ENCODE results near the gene SHANK1.

- no peak for TF ChIP-seq CTCF (IDR thresholded peaks at IDR 0.05; ENCODE audit: insufficient read depth, low read length, poor library complexity, severe bottlenecking)
- TF ChIP-seq EZH2phosphoT487 (conservative IDR thresholded peaks at IDR 0.05; ENCODE audit: low read length): no peak
Observed at GRCh38 chr19:50662651-50663481, 56.7 kb downstream of the SHANK1 start.

Measured in SU-DHL-6 (cell line).